SKM-1 (cell line): ENCODE data around the gene NOM1.
"Not testable (repeated sequence)": the region's sequence is repeated elsewhere in the genome, so short reads cannot be mapped to it uniquely, and the experiment has no call there.

Source experiments
- DNase-seq: peaks from one replicate; lab custom pipeline; 2025; ENCODE audit not compliant: unreplicated experiment; lab: John Stamatoyannopoulos, UW

NOM1 gene

DNA sequence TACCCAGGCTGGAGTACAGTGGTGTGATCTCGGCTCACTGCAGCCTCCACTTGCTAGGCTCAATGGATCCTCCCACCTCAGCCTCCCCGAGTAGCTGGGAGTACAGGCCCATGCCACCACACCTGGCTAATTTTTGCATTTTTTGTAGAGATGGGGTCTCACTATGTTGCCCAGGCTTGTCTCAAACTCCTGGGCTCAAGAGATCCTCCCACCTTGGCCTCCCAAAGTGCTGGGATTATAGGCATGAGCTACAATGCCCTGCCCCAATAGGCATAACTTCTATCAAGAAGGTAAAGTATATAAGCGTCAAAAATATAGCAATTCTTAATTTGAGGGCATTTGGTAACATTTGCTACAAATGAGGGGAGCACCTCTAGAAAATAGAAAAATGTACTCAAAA is 12.7 kb upstream of the NOM1 start:
- DNase-seq = not testable (repeated sequence)

DNA sequence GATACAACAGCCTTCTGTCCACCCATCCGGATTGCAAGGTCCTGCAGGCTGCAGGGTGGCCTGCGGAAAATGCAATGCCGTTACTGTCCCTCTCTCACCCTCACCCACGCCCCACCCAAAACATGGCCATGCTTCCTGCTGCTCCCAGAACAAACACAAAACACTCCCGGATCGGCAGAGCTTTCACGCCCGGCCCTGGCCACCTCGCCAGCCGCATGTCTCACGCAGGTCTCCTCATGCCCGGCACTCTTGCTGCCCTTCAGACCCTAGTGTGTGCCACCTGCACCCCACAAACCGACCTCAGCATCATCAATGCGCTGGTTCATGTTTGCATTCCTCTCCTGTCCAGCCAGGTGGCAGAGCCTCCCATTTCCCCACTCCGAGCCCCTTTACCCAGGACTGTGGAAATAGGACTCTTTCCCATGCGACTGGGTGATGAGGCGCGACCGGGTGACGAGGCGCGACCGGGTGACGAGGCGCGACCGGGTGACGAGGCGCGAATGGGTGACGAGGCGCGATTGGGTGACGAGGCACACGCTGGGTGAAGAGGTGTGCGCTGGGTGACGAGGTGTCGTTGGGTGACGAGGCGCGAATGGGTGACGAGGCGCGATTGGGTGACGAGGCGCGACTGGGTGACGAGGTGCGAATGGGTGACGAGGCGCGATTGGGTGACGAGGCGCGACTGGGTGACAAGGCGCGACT is 8.9 kb upstream of the NOM1 start:
- DNase-seq = no peak

DNA sequence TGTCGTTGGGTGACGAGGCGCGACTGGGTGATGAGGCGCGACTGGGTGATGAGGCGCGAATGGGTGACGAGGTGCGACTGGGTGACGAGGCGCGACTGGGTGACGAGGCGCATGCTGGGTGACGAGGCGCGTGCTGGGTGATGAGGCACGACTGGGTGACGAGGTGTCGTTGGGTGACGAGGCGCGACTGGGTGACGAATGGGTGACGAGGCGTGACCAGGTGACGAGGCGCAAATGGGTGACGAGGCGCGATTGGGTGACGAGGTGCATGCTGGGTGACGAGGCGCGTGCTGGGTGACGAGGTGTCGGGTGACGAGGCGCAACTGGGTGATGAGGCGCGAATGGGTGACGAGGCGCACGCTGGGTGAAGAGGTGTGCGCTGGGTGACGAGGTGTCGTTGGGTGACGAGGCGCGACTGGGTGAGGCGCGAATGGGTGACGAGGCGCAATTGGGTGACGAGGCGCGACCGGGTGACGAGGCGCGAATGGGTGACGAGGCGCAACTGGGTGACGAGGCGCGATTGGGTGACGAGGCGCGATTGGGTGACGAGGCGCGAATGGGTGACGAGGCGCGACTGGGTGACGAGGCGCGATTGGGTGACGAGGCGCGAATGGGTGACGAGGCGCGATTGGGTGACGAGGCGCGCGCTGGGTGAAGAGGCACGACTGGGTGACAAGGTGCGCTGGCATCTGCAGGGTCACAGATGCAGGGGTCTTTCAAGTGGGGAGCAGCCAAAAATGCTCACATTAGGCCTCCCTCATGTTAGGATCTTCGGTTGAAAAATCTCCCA is 7.9 kb upstream of the NOM1 start:
- DNase-seq = no peak

DNA sequence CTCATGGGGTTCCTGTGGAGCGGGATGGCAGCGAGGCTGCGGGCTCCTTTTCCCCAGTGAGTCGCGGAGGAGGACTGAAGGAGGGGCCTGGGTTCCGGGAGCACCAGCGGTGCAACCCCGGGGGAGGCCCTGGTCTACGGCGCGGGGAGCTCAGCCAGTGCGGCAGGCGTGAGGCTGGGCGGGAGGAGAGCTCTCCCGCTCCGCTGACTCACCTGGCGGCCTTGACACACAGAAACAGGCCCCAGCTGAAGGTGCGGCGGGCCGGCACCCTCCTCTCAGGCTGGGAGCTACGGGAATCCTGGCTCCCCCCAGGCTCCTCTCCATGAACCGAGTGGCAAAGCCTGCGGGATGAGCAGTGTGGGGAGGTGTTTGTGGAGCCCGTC is 6.8 kb upstream of the NOM1 start:
- DNase-seq = no peak

DNA sequence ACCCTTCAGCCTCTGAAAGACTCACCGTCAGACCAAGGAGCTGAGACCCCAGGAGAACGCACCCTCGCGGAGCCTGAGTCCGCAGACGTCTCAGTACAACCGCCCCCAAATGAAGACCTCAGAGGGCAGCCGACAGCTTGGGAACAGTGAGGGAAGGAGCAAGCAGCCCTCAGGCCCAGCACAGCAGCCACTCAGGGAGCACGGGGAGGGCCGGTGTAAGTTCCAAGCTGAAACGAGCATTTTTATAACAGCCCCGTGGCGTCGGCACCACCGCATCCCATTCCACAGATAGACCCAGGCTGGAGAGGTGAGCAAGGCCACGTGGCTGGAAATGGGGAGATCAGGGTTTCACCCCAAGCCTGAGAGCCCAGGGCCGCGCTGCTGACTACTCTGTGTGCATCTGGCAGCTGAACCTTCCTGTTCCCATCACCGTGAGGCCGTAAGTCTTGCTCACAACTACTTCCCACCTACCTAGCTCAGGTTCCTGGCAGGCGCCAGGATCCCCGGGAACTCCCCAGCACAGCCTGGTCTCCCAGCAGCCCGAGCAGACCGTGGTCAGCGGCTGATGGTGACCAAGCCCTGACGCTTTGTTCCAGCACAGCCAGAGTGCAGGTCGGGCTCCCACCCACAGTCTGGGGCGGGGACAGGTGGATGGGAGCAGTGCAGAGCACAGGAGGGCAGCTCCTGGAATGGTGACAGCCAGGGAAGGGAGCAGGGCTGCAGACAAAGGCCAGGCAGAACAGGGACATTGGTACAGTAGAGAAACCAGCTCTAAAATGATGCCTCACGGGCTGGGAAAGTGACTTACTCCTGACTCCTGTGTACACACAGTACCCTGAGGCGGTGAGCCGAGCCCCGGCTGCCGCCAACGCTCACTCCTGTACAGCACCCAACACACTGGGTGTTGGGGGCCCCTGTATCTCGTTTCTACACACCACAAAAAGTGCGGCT is 6.1 kb upstream of the NOM1 start:
- DNase-seq = no peak

DNA sequence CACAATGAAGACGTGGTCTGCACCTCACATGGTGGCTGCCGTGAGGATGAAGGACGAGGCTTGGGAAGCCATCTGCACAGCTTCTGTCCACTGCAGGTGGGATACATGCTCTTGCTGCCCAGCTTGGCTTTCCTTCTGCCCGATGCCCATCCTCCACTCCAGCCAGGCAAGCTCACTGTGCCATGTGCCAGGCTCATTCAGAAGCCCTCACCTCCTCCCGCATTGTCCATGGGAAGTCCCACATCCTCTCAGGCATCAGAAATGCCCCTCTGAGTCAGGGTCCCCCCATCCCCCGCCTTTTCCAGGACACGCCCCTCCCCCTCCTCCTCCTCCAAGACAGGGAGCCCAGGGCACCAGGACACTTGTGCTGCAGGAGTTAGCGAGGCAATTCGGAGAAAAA is 4.6 kb upstream of the NOM1 start:
- DNase-seq = no peak

DNA sequence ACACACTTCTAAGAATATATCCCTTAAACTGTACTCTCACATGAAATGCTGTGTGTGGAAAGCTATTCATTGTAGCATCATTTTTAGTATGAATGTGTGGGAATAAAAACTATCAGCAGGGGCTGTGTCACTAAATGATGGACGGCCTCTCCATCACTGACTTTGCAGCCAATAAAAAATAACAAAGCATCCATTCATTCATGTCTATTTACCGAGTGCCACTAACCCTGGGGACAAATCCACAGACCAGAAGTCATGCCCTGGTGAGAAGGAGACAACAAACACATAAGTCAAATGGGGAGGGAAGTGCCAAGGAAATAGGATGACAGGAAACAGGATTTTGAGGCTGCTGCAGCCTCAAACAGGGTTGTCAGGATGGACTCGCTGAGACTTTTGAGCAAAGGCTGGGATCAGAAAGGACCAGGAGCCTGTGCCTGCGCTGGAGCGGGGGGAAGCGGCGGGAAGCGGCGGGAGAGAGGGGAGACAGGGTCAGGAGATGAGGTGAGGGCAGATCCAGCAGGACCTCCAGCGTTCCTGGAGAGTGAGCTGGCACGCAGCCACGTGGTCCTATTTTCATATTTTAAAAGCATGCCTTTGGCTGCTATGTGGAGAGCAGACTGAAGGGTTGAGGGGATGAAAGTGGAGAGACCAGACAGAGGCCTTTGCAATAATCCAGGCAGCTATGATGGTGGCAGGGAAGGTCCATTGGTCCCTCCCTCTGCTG is 2.2 kb upstream of the NOM1 start:
- no peak for DNase-seq

DNA sequence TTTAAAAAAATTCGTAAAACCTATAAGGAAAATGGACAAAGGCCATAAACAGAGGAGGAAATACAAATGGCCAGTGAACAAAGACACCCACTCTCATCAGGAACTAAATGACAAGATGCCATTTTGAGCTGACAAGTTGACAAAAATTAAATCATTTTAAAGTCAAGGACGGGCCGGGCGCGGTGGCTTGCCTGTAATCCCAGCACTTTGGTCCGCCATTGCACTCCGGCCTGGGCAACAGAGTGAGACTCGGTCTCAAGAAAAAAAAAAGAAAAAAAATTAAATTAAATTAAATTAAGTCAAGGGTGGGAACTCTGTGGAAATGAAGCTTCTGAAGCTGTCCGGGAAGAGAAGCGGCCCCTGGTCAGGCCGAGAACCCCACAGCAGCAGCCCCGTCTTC is 1.2 kb upstream of the NOM1 start:
- no peak for DNase-seq

DNA sequence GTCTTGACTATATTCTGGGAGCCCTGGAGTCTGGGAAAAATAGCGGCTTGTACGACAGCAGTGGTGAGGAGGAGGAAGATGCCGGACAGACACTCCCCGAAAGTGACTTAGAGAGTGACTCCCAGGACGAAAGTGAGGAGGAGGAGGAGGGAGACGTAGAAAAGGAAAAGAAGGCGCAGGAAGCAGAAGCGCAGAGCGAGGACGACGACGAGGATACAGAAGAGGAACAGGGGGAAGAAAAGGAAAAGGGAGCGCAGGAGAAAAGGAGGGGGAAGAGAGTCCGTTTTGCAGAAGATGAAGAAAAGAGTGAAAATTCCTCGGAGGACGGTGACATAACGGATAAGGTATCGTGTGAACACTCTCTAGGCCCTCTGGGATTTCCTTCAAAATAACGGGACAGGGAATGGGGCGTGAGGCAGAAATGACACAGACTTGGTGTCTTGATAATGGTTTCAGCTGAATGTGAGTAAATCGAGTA is 908 bp downstream of the NOM1 start:
- no peak for DNase-seq

DNA sequence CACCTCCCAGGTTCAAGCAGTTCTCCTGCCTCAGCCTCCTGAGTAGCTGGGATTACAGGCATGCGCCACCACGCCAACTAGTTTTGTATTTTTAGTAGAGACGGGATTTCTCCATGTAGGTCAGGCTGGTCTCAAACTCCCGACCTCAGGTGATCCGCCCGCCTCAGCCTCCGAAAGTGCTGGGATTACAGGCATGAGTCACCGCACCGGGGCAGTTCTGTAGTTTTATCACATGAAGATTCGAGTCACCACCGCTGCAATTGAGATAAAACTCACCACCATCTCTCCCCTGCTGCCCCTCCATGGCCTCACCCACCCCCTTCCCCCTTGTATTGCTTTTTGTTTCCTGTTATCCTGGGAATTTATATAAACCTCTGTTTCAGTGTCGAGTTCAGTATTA is 3.7 kb downstream of the NOM1 start:
- not testable (repeated sequence) for DNase-seq

DNA sequence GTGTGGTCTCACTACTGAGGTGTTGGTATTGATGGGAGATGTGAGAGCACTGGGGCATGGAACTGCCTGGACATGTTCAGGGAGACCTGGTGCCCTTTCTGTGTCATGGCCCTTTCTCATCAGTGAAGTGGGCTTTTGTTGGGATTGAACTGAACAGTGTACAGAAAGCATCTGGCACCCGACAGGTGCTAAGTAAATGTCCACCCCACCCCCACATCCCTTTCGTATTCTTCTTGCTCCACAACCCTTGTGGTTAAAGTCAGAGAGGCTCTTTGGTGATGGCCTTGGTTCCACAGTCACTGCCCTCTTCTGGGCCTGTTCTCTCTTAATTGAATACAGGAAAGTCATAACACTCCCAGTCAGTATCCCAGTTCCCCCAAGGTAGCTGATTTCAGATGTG is 5.4 kb downstream of the NOM1 start:
- DNase-seq = no peak

DNA sequence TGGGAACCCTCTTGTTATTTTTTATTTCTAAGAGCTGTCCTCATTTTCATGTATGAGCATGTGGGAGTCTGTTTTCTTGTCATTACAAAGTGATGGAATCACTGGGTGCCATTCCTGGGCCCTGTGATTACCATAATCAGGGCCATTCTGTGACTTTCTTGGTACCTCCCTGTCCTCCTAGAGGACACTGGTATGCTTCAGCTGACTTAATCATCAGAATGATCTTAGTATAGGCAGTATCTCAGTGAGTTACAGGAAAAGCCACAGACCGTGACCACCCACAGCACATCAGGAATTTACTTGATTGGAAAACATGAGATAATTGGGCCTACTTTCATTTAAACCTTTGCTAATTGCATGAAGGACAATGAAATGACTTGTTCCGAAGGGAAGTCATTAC is 7.2 kb downstream of the NOM1 start:
- DNase-seq = no peak

DNA sequence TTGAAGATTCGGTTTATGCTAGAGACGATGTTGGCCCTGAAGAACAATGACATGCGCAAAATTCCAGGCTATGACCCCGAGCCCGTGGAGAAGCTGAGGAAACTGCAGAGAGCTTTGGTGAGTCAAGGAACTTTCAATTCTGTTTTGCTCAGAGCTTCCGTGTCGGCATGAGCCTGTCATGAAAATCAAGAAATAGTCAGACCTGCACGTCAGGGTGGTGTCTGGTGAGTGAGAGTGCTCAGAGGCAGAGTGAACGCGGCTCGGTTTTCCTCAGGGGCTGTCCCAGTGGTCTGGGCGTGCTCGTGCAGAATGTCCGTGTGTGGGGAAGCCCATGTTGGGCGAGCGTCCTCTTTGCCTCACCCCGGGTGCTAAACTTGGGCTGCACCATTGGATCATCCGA is 12.6 kb downstream of the NOM1 start:
- DNase-seq = no peak

DNA sequence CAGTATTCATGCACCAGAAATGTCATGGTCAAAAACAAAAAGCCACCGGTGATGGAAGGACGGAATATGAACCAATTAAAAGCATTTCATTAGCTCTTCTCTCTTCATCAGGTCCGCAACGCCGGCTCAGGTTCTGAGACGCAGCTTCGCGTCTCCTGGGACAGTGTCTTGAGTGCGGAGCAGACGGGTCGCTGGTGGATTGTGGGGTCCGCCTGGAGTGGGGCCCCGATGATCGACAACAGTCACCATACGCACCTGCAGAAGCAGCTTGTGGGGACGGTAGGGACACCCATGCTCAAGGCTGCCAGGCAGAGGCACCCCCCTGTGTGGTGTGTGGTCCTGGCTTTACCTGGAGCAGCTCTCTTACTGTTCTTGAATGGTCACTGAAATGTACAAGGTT is 13.4 kb downstream of the NOM1 start:
- no peak for DNase-seq

DNA sequence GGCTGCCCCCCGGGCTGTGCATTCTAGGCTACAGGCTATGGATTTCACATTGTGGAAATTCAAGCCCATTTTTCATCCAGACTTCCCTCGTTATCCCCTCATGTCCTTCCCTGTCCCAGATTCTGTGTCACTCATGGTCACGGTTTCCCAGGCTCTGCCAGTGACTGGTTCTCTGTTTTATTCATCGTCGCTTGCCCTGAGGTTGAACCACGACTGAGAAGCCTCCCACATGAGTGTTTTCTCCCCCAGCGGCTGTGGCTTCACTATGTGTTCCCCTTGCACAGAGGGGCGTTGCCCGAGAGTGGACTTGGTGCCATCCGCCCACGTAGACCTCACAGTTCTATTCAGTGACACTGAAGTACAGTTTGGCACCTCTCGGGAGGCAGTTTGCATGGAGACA is 14.0 kb downstream of the NOM1 start:
- no peak for DNase-seq

DNA sequence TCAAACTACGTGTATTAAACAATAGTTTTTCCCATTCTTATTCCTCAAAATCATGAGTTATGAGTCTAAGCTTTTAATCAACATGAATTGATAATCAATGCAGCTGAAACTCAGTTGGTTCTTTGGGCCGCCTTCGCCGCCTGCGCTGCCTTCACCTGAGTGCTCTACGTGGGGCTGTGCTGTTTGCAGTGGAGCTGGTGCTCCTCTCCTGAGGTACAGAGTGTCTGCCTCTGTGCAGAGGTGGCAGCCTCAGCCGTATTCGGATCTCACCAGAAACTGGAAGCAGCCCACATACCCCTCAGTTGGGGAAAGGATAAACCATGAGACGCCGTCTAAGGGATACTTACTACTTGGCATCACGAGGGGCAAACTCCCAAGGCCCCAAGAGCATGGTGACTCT is 15.5 kb downstream of the NOM1 start:
- DNase-seq = no peak

DNA sequence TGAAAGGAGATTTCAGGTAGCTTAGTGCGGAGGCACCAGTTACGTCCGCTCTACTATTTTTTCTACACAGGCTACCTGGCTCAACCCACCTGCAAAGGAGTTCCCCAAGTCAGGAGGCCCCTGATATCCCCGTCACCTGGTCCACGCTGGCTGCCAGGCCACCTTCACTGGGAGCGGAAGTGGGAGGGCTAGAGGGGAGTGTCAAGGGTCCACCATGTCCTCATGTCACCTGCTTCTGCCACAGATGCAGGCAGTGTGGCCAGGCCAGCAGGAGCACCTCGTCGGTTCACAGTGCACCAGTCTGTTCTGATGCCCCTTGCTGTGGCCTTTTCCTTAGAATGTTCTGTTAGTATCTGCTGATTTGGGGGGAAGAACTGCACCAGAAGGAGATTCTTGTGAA is 16.9 kb downstream of the NOM1 start:
- no peak for DNase-seq

DNA sequence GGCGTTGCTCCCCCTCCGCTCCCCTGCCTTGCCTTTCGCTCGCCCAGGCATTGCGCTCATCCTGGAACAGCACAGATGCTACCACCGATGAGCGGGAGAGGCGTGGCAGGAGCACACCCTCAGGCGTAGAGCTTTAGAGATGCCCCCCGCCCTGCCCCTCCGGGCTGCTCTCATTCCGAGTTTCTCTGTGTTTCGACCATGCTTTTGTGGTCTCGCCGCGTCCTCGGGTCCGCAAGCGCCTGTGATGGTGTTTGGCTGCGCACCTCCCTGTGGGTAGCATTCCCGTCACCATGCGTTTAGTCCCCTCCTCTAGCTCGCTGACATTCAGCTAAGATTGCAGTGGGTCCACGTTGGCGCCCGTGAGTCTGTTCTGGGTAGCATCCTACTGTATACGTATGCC is 18.7 kb downstream of the NOM1 start:
- DNase-seq = no peak

DNA sequence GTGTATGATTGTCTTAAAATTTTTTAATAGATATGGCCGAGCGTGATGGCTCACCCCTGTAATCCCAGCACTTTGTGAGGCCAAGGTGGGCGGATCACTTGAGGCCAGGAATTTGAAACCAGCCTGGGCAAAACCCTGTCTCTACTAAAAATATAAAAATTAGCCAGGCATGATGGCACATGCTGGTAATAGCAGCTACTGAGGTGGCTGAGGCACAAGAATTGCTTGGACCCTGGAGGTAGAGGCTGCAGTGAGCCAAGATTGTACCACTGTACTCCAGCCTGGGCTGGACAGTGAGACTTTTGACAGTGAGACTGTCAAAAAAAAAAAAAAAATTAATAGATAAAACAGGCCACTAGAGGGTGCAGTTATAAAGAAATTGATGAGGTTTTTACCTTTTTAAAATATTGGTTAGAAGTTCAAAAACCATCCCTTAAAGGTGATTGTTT is 20.5 kb downstream of the NOM1 start:
- DNase-seq = no peak

DNA sequence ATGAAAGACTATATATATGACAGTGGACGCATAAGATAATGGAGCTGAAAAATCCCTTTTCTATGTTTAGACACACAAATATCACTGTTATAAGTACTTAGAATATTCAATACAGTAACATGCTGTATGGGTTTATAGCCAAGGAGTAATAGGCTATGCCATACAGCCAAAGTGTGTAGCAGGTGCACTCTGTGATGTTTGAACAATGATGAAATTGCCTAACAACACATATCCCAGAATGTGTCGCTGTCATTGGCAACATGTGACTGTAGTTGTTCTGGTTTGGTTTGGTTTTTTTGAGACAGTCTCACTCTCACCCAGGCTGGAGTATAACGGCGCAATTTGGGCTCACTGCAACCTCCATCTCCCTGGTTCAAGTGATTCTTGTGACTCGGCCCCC is 26.1 kb downstream of the NOM1 start:
- DNase-seq = no peak
